Central memory CD4-positive, alpha-beta T cell (primary cell): ENCODE data around the gene AK9.
A peak's percentile ranks its signal among the peaks of the same experiment; 100 is the strongest.
"Not testable (repeated sequence)": the region's sequence is repeated elsewhere in the genome, so short reads cannot be mapped to it uniquely, and the experiment has no call there.

Experiments
- DNase-seq: peaks from one replicate; pipeline ENCODE4 v3.0.0; 2022
- total RNA-seq, 3 experiments: gene quantifications; one replicate each; lab custom pipeline; 2026; lab: John Stamatoyannopoulos, UW

Gene AK9
- 2.7 to 14.5 (median 12.4) reads per million in 3 experiments for total RNA-seq

DNA sequence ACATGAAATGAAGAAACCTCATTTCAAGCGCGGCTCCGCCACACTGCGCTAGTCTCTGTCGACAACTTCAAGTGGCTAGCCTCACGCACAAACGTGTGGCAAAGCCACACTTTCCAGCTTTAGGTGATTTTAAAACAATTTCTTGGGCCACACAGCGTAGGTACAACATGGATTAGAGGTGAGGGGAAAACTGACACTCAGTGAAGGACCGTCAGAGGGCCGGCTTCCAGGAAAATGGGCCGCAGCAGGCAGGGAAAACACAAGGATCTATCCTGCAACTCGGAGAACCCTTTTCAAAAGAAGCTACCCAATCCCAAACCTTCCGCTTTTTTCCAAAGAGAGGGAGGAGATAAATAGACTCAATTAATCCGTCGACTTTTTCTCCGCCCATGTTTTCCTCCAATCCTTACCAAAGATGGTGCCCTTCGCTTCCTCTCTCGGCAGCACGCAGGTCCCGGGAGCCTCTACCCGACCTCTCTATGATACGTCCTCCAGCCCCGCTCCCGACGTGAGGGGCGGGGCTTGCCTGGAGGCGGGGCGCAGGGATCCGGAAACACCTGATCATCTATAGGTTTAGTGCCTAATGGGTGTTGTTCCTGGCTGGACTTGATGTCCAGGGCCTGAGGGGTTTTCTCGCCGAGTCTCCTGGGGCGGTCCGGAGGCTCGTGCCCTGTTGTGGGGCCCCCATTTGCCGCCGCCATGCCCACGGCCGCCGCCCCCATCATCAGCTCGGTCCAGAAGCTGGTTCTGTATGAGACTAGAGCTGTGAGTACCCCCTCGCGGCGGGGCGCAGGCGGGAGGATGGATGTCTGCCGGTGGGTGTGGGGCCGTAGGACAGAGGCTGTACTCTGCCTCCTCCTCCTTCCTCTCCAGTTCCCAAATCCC, at the start of gene AK9, which contains the start of gene FIG4:
TSS of gene AK9 (minus strand) at position 466 of the 885 bp plus-strand sequence. CDS start 15,457 bp downstream, outside the sequence.
TSS of gene FIG4 (plus strand) at position 560 of the 885 bp plus-strand sequence. CDS start at position 700, 140 bp downstream.
- DNase-seq: peak; percentile 83

DNA sequence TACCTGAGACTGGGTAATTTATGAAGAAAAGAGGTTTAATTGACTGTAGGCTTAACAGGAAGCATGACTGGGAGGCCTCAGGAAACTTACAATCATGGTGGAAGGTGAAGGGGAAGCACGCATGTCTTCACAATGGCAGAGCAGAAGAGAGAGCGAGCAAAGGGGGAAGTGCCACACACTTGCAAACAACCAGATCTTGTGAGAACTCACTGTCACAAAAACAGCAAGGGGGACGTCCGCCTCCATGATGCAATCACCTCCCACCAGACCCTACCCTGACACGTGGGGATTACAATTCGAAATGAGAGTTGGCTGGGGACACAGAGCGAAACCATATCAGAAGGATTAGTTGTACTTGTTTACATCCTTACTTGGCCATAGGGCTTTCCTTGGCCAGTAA, 49.8 kb upstream of the AK9 start:
- DNase-seq: no peak

DNA sequence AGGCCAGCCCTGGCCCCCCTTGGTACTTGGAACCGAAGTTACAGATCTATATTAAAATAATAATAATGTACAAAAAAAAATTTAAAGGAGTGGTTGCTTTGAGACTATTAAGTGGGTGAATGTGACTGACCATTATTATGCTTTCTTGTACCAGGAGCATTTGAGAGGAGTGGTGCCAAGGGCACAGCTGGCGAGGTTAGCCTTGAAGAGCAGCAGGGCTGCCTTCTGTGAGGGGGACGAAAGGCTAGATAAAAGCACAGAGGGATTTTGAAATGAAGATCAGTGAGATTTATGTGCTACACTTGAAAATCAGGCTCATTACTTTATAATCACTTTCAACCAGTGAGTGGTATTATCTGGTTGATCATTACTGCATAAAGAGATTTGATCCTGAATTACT, 48.7 kb upstream of the AK9 start:
- DNase-seq: no peak

DNA sequence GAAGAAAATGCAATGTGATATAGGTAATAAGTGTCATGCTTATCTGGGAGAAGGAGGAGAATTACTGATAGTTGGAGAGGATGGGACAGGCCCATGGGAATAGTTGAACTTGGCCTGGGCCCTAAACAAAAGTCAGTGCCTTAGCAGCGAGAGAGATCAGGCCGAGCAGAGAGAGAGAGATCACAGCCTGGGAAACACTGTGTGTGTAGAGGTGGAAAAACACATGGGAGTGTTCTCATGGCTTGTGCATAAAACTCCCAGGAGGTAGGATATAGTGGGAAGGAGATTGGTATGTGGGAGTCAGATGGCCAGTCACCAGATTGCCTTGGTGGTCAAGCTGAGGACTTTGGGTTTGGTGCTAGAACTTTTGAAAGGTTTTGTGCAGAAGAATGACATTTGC, 47.7 kb upstream of the AK9 start:
- DNase-seq: no peak

DNA sequence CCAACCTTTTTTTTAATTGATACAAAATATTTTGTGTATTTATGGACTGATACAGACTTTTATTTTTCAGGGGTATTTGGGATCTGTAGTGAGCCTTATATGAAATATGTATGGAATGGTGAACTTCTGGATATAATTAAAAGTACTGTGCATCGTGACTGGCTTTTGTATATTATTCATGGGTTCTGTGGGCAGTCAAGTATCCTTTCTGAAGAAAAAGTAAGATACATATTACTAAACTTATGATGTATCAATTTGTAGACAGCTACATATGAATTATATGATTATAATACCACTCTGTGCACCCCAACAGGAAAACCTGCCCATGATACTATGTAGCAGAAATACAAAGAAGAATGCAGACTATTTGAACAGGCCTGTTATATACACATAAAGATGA, 47.3 kb upstream of the AK9 start:
- no peak for DNase-seq

DNA sequence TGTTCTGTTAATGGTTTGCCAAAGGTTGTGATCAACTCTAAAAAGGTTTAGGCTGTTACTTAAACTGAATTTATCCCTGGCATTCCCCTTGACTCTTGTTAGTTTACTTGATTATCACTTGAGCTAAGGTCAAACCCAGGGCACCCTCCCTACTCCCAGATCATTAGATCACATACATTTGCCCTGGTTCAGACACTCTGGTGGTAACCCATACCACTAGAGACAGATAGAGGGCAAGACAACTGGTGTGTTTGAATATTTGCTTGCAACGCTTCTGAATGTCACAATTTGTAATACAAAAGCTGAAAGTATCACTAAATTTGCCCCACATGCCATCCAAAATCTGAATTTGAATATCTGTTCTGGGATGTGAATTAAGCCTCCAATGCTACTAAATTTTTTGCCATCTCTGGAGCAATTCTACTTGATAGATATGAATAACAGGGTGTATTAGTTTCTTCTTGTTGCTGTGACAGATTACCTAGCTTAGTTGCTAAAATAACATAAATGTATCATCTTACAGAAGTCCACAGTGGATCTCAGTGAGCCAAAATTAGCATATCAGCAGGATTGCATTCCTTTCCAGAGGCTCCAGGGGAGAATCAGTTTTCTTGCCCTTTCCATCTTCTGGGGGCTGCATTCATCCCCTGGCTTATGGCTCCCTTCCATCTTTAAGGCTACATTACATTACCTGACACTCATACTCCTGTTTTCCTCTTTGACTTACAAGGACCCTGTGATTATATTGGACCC, 45.4 kb upstream of the AK9 start:
- no peak for DNase-seq

DNA sequence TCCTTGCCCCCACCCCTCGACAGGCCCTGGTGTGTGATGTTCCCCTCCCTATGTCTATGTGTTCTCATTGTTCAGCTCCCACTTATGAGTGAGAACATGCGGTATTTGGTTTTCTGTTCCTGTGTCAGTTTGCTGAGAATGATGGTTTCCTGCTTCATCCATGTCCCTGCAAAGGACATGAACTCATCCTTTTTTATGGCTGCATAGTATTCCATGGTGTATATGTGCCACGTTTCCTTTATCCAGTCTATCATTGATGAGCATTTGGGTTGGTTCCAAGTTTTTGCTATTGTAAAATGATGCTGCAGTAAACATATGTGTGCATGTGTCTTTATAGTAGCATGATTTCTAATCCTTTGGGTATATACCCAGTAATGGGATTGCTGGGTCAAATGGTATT, 34.2 kb upstream of the AK9 start:
- DNase-seq: not testable (repeated sequence)

DNA sequence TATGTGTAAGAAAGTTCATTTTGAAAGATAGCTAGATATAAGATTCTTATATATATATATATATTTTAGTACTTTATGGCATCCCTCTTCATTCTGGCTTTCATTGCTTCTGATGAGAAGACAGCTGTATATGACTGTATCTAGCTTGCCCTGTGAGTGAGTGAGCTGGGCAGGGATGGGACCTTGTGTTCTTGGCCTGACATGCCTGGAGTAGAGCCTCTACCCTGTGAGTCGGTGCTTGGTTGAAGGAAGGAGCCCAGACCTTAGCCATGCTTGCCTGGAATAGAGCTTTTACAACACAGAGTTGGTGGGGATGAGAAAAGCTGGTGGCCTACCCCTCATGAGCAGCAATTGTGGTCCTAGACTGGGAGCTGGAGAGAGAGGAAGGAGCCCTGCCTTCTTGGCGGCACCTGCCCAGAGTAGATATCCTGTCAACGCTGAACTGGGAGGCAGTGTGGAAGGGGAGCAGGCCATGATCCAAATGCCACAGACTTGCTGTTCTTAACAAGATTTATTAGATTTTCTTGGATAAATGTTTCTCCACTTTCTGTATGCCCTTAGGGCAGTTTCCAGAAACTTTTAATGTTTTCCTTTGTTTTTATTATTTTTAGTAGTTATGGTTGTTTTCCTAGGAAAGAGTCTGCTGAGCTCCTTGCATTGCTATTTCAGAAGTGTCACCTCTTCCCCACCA, 31.7 kb upstream of the AK9 start:
- no peak for DNase-seq

DNA sequence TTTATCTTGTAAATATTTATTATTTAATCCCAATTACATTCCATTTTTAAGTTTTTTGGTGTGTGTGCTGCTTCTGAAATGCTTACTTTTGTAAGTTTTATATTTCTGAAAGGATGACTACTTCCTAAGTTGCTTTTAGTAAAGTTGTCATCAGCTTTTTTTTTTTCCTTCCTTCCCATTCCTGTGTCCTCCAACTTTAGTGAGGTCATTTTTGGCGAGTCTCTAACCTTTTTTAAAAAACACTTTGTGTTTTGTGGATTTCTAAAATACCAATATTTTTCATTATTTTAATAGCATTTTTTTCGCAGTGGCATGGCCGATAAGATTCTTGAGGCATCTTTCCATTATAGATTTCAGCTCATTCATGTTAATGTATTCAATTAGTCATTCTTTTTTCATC, 31.0 kb upstream of the AK9 start:
- DNase-seq: no peak

DNA sequence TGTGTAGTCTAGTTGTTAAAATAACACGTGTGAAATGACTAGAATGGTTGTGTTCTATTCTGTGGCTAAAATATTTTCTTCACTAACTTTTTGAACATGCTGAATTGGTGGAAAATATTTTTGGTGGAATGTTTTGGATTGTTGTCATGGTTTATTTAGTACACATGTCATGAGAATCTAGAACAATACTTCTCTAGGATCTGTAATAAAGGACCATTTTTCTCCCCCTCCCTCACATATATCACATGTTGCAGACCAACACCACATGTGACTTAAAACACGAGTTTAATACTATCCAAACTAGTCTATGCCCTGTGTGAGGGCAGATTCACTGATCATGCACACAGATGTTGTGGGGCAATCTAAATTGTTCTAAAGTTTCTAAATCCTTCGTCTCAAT, 29.3 kb upstream of the AK9 start:
- DNase-seq: no peak

DNA sequence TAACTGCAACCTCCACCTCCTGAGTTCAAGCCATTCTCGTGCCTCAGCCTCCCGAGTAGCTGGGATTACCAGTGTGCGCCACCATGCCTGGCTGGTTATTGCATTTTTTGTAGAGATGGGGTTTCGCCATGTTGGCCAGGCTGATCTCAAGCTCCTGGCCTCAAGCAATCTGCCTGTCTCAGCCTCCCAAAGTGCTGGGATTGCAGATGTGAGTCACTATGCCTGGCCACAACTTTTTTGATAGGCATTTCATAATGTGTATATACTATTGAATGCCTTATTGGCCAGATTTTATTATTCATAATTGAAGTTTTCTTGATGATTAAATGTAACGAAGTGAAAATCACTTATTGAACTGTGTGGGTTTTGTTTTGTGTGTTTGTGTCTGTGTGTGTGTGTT, 28.0 kb upstream of the AK9 start:
- DNase-seq: no peak

DNA sequence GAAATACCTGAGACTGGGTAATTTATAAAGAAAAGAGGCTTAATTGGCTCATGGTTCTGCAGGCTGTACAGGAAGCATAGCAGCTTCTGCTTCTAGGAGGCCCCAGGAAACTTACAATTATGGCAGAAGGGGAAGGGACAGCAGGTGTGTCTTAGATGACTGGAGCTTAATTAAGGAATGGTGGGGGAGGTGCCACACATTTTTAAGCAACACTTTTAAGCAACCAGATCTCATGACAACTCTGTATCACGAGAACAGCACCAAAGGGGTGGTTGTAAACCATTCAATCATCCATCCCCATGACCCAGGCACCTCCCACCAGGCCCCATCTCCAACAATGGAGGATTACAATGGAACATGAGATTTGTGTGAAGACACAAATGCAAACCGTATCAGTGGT, 27.0 kb upstream of the AK9 start:
- DNase-seq: no peak

DNA sequence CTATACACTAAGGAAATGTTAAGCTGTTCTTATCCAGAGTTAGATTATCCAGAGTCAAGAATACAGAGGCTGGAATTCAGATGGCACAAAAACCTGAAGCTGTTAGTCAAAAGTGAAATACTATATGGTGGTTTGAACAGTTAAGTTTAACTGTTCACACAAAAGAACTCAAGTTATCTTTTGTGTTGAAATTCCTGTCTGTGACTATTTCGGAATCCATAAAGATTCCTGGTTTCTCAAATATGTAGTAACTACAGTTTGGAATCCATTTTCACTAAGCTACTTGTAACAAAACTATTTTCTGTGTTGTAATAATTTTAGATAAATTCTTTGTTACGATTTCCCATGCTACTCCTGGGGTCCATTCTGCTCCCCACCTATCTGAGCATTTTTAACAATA, 24.6 kb upstream of the AK9 start:
- DNase-seq: no peak

DNA sequence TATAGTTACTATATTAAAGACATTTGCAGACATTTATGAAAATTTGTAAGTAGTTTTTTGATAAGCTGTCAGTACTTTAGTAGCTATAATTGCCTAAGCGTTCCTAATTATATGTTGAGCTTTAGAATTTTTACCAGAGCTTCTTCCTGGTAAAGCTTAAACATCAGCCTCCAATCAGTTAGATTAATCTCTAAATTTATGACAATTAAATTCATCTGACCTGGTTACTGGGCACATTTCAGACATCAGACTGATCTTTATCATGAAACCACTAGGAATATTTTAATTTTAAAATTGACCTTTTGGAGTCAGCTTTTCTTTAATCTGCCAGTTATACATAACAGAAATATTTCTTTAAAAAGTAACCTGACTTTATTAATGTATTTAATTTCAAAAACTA, 23.6 kb upstream of the AK9 start:
- no peak for DNase-seq

DNA sequence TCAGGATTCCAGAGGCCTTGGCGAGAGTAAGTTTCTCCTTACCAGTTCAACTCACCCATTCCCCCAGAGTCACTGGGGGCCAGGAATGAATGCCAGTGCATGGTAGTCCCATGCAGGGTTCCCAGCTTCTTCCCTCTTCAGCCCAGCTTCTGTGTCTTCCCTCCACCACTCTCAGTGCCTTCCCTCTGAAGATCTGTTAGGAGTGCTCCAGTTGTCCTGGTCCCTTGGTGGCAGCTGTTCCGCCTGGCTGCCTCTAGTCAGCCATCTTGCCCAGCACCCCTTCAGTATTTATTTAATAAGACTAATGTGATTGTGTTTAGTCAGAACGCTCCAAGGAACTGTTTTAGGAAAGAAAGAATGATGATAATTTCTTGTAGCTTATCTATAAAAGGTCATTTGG, 23.2 kb upstream of the AK9 start:
- DNase-seq: no peak

DNA sequence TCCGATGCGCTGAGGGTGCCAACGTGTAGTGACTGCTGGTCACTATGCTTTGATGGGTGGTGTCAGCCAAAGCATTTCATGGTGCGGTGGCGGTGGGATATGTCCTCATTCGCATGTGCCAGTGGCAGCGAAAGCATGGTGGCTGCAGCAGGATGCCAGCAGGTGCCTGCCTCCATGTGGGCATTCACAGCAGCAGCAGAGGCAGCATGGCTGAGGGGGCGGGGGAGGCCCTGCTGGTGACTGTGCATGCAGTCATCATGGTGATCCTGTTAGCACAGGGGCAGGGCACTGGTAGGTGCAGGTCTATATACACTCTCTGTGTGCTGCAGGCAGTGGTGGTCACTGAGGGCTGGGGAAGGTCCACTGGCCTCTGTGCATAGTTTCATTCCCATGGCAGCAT, 22.1 kb upstream of the AK9 start:
- no peak for DNase-seq

DNA sequence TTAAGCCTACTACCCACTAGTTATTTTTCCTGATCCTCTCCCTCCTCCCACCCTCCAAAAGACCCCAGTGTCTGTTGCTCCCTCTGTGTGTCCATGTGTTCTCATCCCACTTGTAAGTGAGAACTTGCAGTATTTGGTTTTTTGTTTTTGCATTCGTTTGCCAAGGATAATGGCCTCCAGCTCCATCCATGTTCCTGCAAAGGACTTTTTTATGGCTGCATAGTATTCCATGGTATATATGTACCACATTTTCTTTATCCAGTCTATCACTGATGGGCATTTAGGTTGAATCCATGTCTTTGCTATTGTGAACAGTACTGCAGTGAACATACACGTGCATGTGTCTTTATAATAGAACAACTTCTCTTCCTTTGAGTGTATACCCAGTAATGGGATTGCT, 17.1 kb upstream of the AK9 start:
- DNase-seq: not testable (repeated sequence)

DNA sequence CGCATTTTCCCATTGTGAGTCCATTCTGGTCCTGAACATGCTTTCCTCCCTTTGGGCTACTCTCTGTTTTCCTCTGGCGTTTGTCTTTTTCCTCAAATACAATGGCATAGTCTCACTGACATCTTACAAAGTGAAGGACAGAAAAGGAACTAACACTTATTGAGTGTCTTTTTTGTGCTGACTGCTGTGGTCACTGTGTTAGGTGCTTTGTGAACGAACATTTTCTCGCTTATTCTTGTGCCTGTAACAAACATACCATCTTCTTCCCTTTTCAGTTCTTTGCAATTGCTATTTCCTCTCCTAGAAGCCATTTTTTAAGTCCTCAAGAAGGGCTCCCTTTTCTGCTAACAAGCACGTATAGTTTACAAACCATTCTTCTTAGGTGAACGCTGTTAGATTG, 15.5 kb upstream of the AK9 start:
- DNase-seq: no peak

DNA sequence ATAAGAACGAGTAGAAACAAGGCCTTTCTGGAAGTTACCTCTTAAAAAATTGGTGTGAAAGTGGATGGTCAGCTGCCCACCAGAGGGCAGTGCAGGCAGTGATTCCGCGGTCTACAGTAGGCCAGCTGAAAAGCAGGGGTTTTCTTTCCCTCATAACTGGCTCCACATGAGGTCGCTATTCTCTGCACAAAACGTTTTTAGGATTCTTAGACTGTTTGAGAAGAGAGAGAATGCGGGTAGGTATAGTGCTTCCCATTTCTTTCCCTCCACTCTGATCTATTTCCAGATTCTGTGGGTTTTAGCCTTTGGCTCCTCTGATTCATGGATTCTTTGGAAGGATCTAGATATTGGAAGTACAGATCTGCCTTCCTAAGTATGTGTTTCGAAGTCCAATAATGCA, 14.3 kb upstream of the AK9 start:
- peak; percentile 61 for DNase-seq

DNA sequence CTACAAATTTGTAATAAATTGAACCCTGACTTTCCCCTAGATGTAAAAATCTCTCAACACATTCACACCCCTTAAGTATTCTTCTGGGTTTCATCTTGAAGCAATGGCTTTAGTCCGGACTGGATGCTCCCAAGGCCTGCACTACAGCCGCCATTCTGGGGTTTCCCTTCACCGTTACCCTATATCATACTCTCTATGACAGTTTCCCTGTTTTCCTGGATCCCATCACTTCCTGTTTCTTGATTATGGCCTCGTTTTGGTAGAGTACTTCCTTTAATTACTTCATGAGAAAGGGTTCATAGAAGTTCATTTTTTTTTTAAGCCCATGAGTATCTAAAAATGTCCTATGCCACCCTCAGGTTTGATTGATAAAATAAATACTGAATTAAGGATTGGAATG, 11.8 kb upstream of the AK9 start:
- no peak for DNase-seq

DNA sequence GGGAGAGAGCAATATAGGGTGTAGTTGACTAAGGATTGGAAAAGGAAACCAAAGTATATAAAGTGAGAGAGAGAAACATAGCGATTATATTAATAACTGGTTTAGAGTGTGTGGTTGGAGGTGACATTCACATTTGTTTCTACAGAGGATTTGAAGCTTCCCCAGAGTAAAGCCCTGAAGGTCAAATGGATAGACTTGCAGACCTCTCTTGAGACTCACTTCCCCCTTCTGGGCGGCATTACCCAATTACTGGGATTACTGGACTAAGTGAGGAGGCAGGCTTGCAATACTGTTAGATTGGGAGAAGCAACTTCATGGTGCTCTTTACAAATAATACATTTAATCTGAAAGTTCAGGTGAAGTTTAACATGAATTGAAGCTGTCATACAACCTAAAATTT, 10.8 kb upstream of the AK9 start:
- DNase-seq: no peak

DNA sequence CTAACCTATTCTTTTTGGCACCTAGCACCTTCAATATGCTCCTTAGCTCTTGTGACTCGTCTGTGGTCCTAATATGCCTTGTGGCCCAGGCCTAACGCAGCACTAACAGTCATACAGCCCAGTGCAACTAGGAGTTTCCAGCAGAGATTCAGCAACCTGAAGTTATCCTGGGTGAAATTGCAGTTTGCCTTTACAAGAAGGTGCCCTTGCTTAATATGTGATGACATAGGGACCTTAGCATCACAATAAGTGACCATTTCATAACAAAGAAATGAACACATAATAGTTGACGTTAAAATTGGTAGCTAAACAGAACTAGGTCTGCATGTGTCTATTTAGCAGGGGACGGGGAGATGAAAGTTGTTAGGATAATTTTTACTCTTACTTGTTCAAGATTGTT, 10.2 kb upstream of the AK9 start:
- DNase-seq: no peak

DNA sequence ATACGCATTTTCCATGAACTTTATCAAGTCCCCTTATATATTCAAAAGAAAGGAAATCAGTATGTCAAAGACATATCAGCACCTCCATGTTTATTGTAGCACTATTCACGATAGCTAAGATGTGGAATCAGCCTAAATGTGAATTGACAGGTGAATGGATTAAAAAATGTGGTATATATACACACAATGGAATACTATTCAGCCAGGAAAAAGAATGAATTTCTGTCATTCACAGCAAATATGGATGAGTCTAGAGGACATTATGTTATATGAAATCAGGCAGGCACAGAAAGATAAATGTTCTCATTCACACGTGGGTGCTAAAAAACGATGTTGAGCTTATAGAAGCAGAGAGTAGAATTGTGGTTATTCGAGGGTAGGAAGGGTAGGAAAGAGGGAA, 5.4 kb upstream of the AK9 start:
- DNase-seq: no peak
